CD14-positive monocyte (primary cell): ENCODE measurements around the gene B4GALT1. TPM values are rescaled to one million over a fixed set of nuclear protein-coding genes. Genes with fewer than 3 reads are reported as not detected.
A peak's percentile ranks its signal among the peaks of the same experiment; 100 is the strongest.

Experiments used
- DNase-seq, 3 donors: peaks; one replicate each; pipeline ENCODE4 v3.0.0-alpha.2; 2011 to 2022
- H2AFZ ChIP-seq: 2 replicates; pipeline ENCODE4 v1.6.0; 2012; ENCODE audit warnings: mild to moderate bottlenecking, low read depth, low read length, inconsistent platforms; ENCODE audit not compliant: insufficient read depth, poor library complexity, severe bottlenecking
- H3K27ac ChIP-seq, 2 donors: 1 replicate in 1 of 2; 2 replicates in 1 of 2; pipeline ENCODE4 v1.5.1; 2012 to 2013; ENCODE audit warnings: low read length in 2 of 2, control low read depth in 1 of 2, inconsistent platforms in 1 of 2, low read depth in 1 of 2, mild to moderate bottlenecking in 1 of 2
- H3K27me3 ChIP-seq, 2 donors: one replicate each; pipeline versions ENCODE4 v1.6.0 to v1.6.1; 2011 to 2013; ENCODE audit warnings: low read length in 2 of 2; ENCODE audit not compliant: control insufficient read depth in 2 of 2, insufficient read depth in 2 of 2
- H3K36me3 ChIP-seq, 2 donors: replicated peaks in 1 of 2; 1 replicate in 1 of 2; 2 replicates in 1 of 2; pipeline versions ENCODE4 v1.5.1 to v1.6.1; 2012 to 2013; ENCODE audit warnings: low read length in 2 of 2, control low read depth in 1 of 2, inconsistent platforms in 1 of 2, mild to moderate bottlenecking in 1 of 2; ENCODE audit not compliant: insufficient read depth in 2 of 2, control insufficient read depth in 1 of 2
- H3K4me1 ChIP-seq, 2 donors: 1 replicate in 1 of 2; 2 replicates in 1 of 2; pipeline versions ENCODE4 v1.5.1 to v1.6.1; 2012 to 2013; ENCODE audit warnings: low read length in 2 of 2, control low read depth in 1 of 2, inconsistent platforms in 1 of 2, mild to moderate bottlenecking in 1 of 2, moderate library complexity in 1 of 2; ENCODE audit not compliant: insufficient read depth in 2 of 2, control insufficient read depth in 1 of 2
- H3K4me2 ChIP-seq: replicated peaks from 2 replicates; pipeline ENCODE3; 2012; ENCODE audit warnings: low read length, moderate library complexity, mild to moderate bottlenecking; ENCODE audit not compliant: poor library complexity, severe bottlenecking; ENCODE audit errors: extremely low read depth
- H3K4me3 ChIP-seq, 3 experiments: fragments of 200-600 bp in 1 of 3; sonication (generic) in 1 of 3; replicated peaks in 1 of 3; 1 replicate in 2 of 3; 2 replicates in 1 of 3; pipeline ENCODE4 v1.5.1; 2011 to 2013; ENCODE audit warnings: low read length in 3 of 3, mild to moderate bottlenecking in 3 of 3, control low read depth in 2 of 3, low read depth in 2 of 3, inconsistent platforms in 1 of 3, moderate library complexity in 1 of 3
- H3K79me2 ChIP-seq: 2 replicates; pipeline ENCODE4 v1.6.0; 2012; ENCODE audit warnings: mild to moderate bottlenecking, control low read depth, inconsistent platforms, low read length, moderate library complexity; ENCODE audit not compliant: insufficient read depth
- H3K9ac ChIP-seq: 2 replicates; pipeline ENCODE4 v1.6.0; 2017; ENCODE audit warnings: low read length, mild to moderate bottlenecking; ENCODE audit not compliant: insufficient read depth, poor library complexity, severe bottlenecking
- H3K9me3 ChIP-seq, 2 donors: replicated peaks in 1 of 2; 1 replicate in 1 of 2; 2 replicates in 1 of 2; pipeline versions ENCODE4 v1.5.1 to v1.6.1; 2012 to 2013; ENCODE audit warnings: low read length in 2 of 2, control low read depth in 1 of 2; ENCODE audit not compliant: control insufficient read depth in 1 of 2, insufficient read depth in 1 of 2
- H4K20me1 ChIP-seq: 2 replicates; pipeline ENCODE4 v1.6.0; 2012; ENCODE audit warnings: mild to moderate bottlenecking, low read length, control low read depth, moderate library complexity; ENCODE audit not compliant: insufficient read depth
- H3K27ac Mint-ChIP-seq, 7 donors: one replicate each; pipeline ENCODE4 v1.8.0; 2020; ENCODE audit warnings: mild to moderate bottlenecking in 7 of 7, mixed read lengths in 7 of 7, moderate library complexity in 6 of 7, inconsistent platforms in 2 of 7
- H3K27me3 Mint-ChIP-seq, 3 donors: one replicate each; pipeline ENCODE4 v1.8.0; 2021 to 2022; ENCODE audit warnings: low read depth in 3 of 3, mild to moderate bottlenecking in 3 of 3, mixed read lengths in 3 of 3, moderate library complexity in 3 of 3, inconsistent platforms in 1 of 3
- H3K36me3 Mint-ChIP-seq, 2 donors: one replicate each; pipeline ENCODE4 v1.8.0; 2020; ENCODE audit warnings: mixed read lengths in 2 of 2, inconsistent platforms in 1 of 2, mild to moderate bottlenecking in 1 of 2
- H3K4me1 Mint-ChIP-seq: one replicate; pipeline ENCODE4 v1.8.0; 2020; ENCODE audit warnings: mild to moderate bottlenecking, mixed read lengths
- H3K4me3 Mint-ChIP-seq, 2 donors: one replicate each; pipeline ENCODE4 v1.8.0; 2020; ENCODE audit warnings: mild to moderate bottlenecking in 2 of 2, mixed read lengths in 2 of 2, moderate library complexity in 1 of 2
- H3K9me3 Mint-ChIP-seq, 7 donors: one replicate each; pipeline ENCODE4 v1.8.0; 2020 to 2022; ENCODE audit warnings: mixed read lengths in 7 of 7, mild to moderate bottlenecking in 6 of 7, moderate library complexity in 6 of 7, inconsistent platforms in 2 of 7
- CTCF ChIP-seq: fragments of 200-600 bp; IDR thresholded peaks from one replicate; pipeline ENCODE4 v1.8.0; 2022; ENCODE audit warnings: antibody characterized with exemption, mild to moderate bottlenecking
- WGBS: methylation state at CpG from one replicate; pipeline ENCODE4 v1.1.5; 2013; ENCODE audit warnings: missing lambda C conversion rate; ENCODE audit not compliant: insufficient coverage; 5-methylcytosine and 5-hydroxymethylcytosine counted together
- intact Hi-C, 2 donors: fragments of 100-400 bp; cut with micrococcal nuclease; formaldehyde crosslinking; loops; one replicate each; pipeline versions ENCODE4 v1.15.0 to v1.15.1; 2023
- polyA plus RNA-seq, 3 donors: library from polyadenylated mRNA; depleted of rRNA in 1 of 3; unstranded in 2 of 3; stranded (reverse) in 1 of 3; fragments of 300-500 nt in 2 of 3; fragments of >200 nt in 1 of 3; fragmentation: Illumina TruSeq in 2 of 3; gene quantifications; 1 replicate in 2 of 3; 2 replicates in 1 of 3; pipeline ENCODE4 v1.2.3, GENCODE V29; 2012 to 2021

B4GALT1 gene
- polyA plus RNA-seq, 3 donors, result 27.6 to 53.7 (median 38.6) TPM

GRCh38 chr9:33153001-33153400 is 14.1 kb downstream of the B4GALT1 start:
- Histone ChIP-seq H3K9me3 (no peaks in the 10 kb centered on the region), H3K9ac (no peak overlapping the region), H3K27ac (peak overlapping the region; percentile 23 to 99), H2AFZ (no peak overlapping the region), H3K36me3 (no peaks in the 10 kb centered on the region), H3K4me2 (peak overlapping the region; percentile 61), H4K20me1 (peaks cover 94% of the 10 kb centered on the region), H3K27me3 (no peaks in the 10 kb centered on the region), H3K79me2 (peaks cover 97% of the 10 kb centered on the region), H3K4me3 (peak overlapping the region in 1 of 3 experiments; percentile 95), H3K4me1 (peaks cover 71 to 85% of the 10 kb centered on the region in 2 donors)
- Mint-ChIP-seq H3K36me3 (peaks cover 9 to 11% of the 10 kb centered on the region in 2 donors), H3K27ac (peak overlapping the region; percentile 88 to 99 (median 91)), H3K27me3 (peaks cover 0 to 5% (median 0%) of the 10 kb centered on the region in 3 donors), H3K4me3 (peak overlapping the region in 1 of 2 donors; percentile 81), H3K4me1 (peaks cover 86% of the 10 kb centered on the region), H3K9me3 (no peaks in the 10 kb centered on the region)
- WGBS, result no CpG with 5 or more reads among the region's 2 CpGs
- intact Hi-C loops, result no loop called here
- no peak for TF ChIP-seq CTCF
- DNase-seq, result no peak

GRCh38 chr9:33151601-33152000 is 15.5 kb downstream of the B4GALT1 start:
- intact Hi-C loops, result no loop called here
- Histone ChIP-seq H3K27me3 (no peaks in the 10 kb centered on the region), H4K20me1 (peaks cover 96% of the 10 kb centered on the region), H3K4me2 (peak overlapping the region; percentile 29), H3K4me1 (peaks cover 62 to 84% of the 10 kb centered on the region in 2 donors), H3K9ac (no peak overlapping the region), H2AFZ (no peak overlapping the region), H3K36me3 (no peaks in the 10 kb centered on the region), H3K9me3 (no peaks in the 10 kb centered on the region), H3K4me3 (peak overlapping the region in 1 of 3 experiments; percentile 19), H3K79me2 (peaks cover 97% of the 10 kb centered on the region), H3K27ac (peak overlapping the region; percentile 43 to 62)
- peaks cover 15 to 21% of the 10 kb centered on the region in 2 donors for H3K36me3 Mint-ChIP-seq
- no peaks in the 10 kb centered on the region for H3K9me3 Mint-ChIP-seq
- no CpG with 5 or more reads among the region's 2 CpGs for WGBS
- H3K4me1 Mint-ChIP-seq, result peaks cover 83% of the 10 kb centered on the region
- H3K27me3 Mint-ChIP-seq, result peaks cover 0 to 2% (median 1%) of the 10 kb centered on the region in 3 donors
- DNase-seq, result no peak
- TF ChIP-seq CTCF, result no peak
- no peak overlapping the region for H3K4me3 Mint-ChIP-seq
- H3K27ac Mint-ChIP-seq, result peak overlapping the region; percentile 76 to 99 (median 80)
